Measurements from ENCODE around the gene OR2A7.
"Not testable (repeated sequence)": the region's sequence is repeated elsewhere in the genome, so short reads cannot be mapped to it uniquely, and the experiment has no call there.

Gene OR2A7

GRCh38 chr7:144255471-144255897, 9.1 kb downstream of the OR2A7 start:
- in situ Hi-C loops (cut with HindIII; ENCODE audit: low sequenced_read_pairs) = no loop called here

- in situ Hi-C loops (cut with HindIII; ENCODE audit: low sequenced_read_pairs) = not testable (repeated sequence)
These were observed 12.3 kb downstream of the OR2A7 start for GRCh38 chr7:144252307-144252706.

- in situ Hi-C loops (cut with HindIII; ENCODE audit: low sequenced_read_pairs) = not testable (repeated sequence)
These were observed 16.8 kb downstream of the OR2A7 start for GRCh38 chr7:144247674-144248330.

- in situ Hi-C loops (cut with HindIII; ENCODE audit: low sequenced_read_pairs) = not testable (repeated sequence)
These were observed 17.6 kb downstream of the OR2A7 start for GRCh38 chr7:144246967-144247366.

- in situ Hi-C loops (cut with HindIII; ENCODE audit: low sequenced_read_pairs) = not testable (repeated sequence)
These were observed 19.2 kb downstream of the OR2A7 start for GRCh38 chr7:144245372-144245771.

GRCh38 chr7:144239365-144239764, 25.2 kb downstream of the OR2A7 start, which contains the start of gene OR2A42:
Gene OR2A42 (minus strand): TSS chr7:144239605. CDS start chr7:144232843, 6,762 bp downstream.
- in situ Hi-C loops (cut with HindIII; ENCODE audit: low sequenced_read_pairs) = not testable (repeated sequence)

GRCh38 chr7:144238530-144239082, 26.0 kb downstream of the OR2A7 start:
- in situ Hi-C loops (cut with HindIII; ENCODE audit: low sequenced_read_pairs) = not testable (repeated sequence)

- in situ Hi-C loops (cut with HindIII; ENCODE audit: low sequenced_read_pairs) = not testable (repeated sequence)
These were observed 31.6 kb downstream of the OR2A7 start for GRCh38 chr7:144233039-144233438.

GRCh38 chr7:144231027-144231426, 33.6 kb downstream of the OR2A7 start:
- in situ Hi-C loops (cut with HindIII; ENCODE audit: low sequenced_read_pairs) = not testable (repeated sequence)

GRCh38 chr7:144228810-144229209, 35.8 kb downstream of the OR2A7 start:
- in situ Hi-C loops (cut with HindIII; ENCODE audit: low sequenced_read_pairs) = not testable (repeated sequence)

- in situ Hi-C loops (cut with HindIII; ENCODE audit: low sequenced_read_pairs) = not testable (repeated sequence)
These were observed 37.7 kb downstream of the OR2A7 start for GRCh38 chr7:144226866-144227265.

GRCh38 chr7:144223675-144224074, 40.9 kb downstream of the OR2A7 start:
- in situ Hi-C loops (cut with HindIII; ENCODE audit: low sequenced_read_pairs) = not testable (repeated sequence)

- in situ Hi-C loops (cut with HindIII; ENCODE audit: low sequenced_read_pairs) = not testable (repeated sequence)
These were observed 44.1 kb downstream of the OR2A7 start for GRCh38 chr7:144220531-144220930.

GRCh38 chr7:144219149-144219548, 45.4 kb downstream of the OR2A7 start:
- in situ Hi-C loops (cut with HindIII; ENCODE audit: low sequenced_read_pairs) = not testable (repeated sequence)

- in situ Hi-C loops (cut with HindIII; ENCODE audit: low sequenced_read_pairs) = not testable (repeated sequence)
These were observed 46.0 kb downstream of the OR2A7 start for GRCh38 chr7:144218581-144218980.

GRCh38 chr7:144217200-144217599, 47.4 kb downstream of the OR2A7 start:
- in situ Hi-C loops (cut with HindIII; ENCODE audit: low sequenced_read_pairs) = not testable (repeated sequence)
